ENCODE measurements around the gene MTMR6. TPM values are rescaled to one million over a fixed set of nuclear protein-coding genes. Genes with fewer than 3 reads are reported as not detected.
A peak's percentile ranks its signal among the peaks of the same experiment; 100 is the strongest.

MTMR6 gene
- total RNA-seq, 1 experiment from 2014 or later: 24.0 TPM

DNA sequence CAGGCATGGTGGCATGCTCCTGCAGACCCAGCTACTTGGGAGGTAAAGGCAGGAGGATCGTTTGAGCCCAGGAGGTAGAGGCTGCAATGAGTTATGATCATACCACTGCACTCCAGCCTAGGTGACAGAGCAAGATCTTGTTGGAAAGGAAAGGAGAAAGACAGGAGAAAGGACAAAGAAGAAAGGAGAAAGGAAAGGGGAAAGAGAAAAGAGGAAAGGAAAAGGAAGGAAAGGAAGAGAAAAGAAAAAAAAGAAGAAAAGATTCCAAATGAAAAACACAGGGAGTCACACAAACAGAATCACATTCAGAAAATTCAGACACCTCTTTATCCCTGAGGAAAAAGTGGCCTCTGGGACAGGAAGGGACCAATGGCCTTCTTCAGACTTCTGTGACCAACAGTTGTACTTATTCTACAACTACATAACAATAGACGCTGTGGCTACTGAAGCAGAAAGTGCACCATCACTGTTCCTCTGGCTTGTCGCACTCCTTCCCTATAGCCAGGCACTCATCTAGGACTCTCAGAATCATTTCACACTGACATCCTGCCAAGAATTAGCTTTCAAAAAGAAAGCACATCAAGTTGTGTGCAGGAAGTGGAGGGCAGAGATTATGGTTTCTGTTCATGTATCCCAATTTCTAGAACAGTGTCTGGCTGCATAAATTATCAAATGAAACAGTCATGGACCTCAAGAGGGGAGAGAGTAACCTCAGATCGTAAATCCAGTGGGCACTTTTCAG, 5.9 kb downstream of the MTMR6 start:
- DNase-seq (ENCODE audit: extremely low read depth, low read depth): no peak

DNA sequence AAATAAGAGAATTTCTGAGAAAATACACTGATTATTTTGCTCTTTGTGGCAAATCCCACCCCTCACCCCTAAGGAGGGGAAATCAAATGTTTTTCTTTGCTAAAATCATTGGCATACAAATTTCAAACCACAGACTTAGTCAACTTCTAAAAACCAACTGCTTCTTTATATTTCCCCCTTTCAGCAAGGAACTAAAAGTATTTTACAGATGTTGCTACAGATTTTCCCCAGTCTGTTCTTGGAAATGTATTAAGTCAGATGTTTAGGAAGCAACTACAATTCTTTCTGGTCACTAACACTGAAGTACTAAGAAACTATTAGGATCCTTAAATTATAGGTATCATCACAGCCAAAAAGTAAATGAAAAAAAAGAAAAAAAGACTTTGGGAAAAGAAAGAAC, 6.9 kb downstream of the MTMR6 start:
- DNase-seq (ENCODE audit: extremely low read depth, low read depth): no peak

DNA sequence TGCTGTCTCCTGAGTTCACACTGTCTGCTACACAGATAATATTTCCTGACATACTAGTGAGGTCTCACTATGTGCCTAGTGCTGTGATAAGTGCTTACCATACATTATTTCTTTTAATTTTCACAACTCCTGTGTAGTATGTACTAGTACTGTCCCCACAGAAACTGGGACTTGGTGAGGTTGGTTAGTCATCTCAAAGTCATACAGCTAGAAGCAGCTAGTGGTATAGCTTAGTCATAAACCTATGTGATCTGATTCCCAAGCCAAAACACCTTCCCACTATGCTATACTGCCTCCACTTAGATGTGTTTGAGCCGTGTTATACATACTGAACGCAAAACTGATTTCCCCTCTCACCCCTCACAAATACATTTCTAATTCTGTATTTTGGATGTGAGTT, 10.5 kb downstream of the MTMR6 start:
- DNase-seq (ENCODE audit: extremely low read depth, low read depth): no peak

DNA sequence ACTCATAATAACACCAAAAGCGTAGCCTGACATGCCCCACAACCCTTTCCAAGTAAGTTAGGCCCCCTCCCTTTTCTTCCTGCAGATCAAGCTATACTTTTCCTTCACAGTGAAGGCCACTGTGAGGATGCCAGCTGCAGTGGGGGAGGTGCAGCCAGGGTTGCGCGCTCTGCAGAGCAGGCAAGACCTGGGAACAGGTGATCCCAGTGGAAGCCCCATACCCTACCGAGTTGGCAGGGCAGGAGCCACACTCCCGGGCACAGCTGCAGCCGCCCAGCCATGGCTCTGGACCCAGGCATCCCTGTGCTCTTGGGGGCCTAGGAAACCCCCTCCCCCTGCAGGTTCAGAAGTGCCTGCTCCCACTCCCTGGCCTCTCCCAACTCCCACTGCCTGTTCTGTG, 18.7 kb downstream of the MTMR6 start:
- no peak for DNase-seq (ENCODE audit: extremely low read depth, low read depth)

DNA sequence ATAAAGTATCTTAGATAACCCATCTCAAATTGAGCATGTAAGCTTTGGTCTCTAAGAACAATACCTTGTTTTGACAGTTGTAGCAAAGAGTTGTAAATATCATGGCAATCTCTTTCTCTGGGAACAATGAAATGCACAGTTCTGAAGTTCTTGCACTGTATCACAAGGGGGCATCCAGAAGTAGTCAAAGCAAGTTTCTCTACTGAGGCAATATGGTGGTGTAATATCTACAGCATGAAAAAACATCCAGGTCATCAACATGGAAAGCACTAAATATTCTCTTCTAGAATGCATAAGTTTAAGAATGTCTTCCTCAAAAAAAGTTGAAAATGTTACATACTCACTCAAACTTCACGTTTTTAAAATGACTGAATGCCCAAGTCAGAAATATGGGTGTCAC, 19.6 kb downstream of the MTMR6 start:
- no peak for DNase-seq (ENCODE audit: extremely low read depth, low read depth)

DNA sequence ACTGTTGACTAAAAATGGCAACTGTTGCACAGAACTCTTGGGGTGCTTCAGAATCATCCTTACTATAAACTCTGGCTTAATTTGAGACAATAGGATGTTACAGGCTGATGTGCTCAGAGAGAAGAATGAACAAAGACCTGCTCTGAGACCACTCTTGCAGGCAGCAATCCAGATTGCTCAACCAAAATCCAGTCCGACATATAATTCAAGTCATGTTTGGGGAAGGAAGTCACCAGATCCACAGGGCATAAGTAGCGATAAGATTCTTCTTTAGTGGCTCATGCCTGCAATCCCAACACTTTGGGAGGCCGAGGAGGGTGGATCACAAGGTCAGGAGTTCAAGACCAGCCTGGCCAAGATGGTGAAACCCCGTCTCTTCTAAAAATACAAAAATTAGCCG, 20.6 kb downstream of the MTMR6 start:
- no peak for DNase-seq (ENCODE audit: extremely low read depth, low read depth)

DNA sequence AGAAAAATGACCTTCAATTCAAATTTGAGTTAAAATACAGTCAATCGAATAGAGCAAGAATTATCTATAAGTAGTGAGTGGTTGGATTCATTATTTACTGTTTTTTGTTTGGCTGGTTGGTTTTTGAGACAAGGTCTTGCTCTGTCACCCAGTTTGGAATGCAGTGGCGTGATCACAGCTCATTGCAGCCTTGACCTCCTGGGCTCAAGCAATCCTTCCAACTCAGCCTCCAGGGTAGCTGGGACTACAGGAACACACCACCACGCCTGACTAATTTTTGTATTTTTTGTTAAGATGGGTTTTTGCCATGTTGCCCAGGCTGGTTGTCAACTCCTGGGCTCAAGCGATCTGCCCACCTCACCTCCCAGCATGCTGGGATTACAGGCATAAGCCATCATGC, 25.0 kb downstream of the MTMR6 start:
- no peak for DNase-seq (ENCODE audit: extremely low read depth, low read depth)

DNA sequence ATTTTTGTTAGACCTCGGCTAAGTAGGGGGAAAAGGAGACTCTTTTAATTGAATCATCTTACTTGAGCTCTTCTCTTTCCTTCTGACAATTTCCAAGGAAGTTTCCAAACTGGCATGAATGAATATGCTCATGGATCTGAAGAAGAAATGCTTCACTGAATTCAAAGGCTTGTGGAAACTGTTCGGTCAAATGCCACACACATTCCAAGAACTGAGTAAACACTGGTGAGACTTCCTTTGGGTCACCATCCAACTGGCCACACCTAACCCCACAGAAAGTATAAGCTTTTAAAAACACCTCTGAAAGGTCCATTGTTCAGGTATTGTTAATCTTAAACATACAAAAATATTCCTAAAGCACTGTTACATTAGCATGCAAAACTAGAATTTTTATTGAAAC, 33.6 kb downstream of the MTMR6 start:
- peak; percentile 5 for DNase-seq (ENCODE audit: extremely low read depth, low read depth)

DNA sequence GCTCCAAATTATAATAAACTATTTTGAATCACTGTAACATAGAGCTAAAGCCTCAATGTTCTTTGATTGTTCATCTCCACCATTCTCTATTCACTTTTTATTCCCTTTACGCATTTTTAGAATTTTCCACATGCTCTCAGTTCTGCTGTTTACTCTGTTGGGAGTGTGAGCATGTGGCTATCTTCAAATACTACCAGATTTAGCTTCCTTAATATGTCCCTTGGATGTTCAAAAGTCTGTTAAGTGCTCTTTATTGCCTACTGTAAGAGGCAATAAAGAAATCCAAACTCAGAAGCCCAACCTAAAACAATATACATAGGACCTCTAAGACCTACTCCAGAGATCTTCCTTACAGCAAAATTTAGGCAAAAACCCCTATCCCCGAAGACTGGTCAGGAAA, 34.5 kb downstream of the MTMR6 start:
- DNase-seq (ENCODE audit: extremely low read depth, low read depth): no peak

DNA sequence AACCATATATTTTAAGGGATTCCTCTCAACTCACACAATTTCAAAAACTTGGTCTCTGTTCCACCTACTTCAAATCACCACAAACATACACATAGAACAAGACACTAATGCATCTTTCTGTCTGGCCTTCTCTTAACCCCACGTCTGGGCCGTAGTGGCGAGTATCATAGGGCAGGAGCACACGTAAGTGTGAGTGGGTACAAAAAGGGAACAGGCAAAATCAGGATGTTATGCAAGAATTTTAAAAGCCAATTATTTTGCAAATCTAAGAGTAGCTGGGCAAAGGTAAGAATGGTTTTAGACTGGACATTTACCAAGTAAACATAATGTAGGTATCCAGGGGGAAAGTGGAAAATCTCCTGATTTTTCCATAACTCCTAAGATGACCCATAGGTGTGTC, 35.1 kb downstream of the MTMR6 start:
- no peak for DNase-seq (ENCODE audit: extremely low read depth, low read depth)

DNA sequence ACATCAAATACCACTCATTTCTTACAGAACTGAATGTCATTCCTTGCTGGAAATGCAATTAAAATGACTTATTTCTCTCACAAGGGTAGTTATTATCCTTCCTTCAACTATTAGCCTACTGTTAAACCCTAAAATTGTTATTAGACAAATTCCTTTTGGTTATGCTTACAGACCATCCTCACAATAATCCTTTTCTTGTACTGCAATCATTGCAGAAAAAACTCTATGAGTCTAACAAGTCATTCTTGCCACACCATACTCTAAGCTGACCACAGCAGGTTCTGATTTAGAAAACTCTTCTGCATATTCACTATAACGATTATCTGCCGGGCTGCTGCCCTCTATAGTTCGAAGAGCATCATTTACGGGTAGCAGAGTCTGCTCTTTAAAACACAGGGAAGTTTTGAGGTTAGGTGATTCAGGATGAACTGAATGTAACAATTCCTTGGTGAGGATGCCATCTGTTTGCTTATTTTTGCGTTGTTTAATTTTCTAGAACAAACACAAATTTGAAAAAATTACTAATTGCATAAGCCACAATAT, 38.2 kb downstream of the MTMR6 start:
- DNase-seq (ENCODE audit: extremely low read depth, low read depth): peak; percentile 16

DNA sequence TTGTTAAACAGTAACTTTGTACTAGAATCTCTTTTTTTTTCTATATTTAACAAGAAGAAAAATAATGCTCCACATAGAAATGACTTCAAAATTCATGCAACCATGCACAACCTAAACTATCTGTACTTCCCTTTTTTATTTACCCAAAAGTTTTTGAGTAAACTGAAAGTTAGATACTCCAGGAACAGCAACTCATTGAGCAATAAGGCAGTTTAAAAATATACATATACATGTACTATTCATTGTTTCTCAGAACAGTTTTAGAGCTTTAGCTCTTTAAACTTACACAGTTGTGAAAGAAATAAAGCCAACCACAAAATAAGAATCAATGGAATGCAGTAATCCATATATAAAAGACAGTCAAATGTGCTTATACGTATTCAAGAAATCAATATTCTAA, 39.2 kb downstream of the MTMR6 start:
- DNase-seq (ENCODE audit: extremely low read depth, low read depth): no peak

DNA sequence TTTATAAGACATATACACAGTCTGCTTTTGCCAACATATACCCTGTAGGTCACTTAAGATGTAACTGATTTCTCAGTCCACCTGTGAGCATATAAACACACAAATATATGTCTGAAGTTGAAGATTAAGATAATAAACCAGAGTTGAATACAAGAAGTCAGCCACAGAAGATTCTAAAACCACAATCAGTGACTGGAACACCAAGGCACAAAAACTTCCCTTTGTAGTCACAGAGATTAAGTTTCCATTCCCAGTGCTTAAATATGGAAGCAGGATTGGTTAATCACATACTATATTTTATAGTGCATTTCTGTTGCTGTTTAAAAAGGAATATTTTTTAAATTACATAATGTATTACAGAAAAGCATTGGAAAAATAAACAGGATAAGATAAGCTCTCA, 39.9 kb downstream of the MTMR6 start:
- no peak for DNase-seq (ENCODE audit: extremely low read depth, low read depth)

DNA sequence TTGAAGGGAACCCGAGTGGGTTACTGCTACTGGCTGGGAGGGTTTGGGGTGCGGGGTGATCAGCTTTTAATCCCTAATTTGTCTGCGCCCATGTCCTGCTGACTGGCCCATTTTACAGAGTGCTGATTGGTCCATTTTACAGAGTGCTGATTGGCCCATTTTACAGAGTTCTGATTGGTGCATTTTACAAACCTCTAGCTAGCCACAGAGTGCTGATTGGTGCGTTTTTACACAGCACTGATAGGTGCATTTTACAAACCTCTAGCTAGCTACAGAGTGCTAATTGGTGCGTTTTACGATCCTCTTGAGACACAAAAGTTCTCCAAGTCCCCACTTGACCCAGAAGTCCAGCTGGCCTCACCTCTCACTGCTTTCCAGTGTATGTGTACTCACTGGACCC, 43.2 kb downstream of the MTMR6 start:
- no peak for DNase-seq (ENCODE audit: extremely low read depth, low read depth)

DNA sequence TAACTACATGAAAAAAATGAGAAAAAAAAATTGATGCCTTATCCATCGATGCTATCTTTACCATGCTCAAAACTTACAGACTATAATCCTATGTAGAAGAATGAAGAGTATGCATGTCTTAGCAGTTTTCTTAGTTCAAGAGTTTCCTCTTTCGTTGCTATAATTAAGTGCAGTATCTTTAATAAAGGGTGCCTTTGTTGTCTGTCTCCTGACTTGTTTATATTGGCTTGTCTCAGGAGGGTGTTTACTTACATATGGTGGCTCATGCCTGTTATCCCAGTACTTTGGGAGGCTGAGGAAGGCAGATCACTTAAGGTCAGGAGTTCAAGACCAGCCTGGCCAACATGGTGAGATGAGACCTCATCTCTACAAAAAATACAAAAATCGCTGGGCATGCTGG, 44.3 kb downstream of the MTMR6 start:
- DNase-seq (ENCODE audit: extremely low read depth, low read depth): no peak

DNA sequence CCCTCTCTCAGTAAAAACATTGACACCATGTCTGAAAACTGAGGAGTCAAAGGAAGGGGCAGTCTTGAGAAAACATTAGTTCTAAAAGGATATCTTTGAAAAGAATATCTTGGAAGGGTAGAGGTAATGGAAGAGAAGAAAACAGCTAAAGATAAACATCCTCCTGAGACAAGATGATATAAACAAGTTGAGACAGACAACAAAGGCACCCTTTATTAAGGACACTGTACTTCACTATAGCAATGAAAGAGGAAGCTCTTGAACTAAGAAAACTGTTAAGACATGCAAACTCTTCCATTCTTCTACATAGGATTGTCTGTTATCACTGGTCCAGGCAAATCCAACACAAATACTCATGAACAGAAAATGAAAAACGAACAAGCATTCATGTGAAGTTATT, 46.3 kb downstream of the MTMR6 start:
- no peak for DNase-seq (ENCODE audit: extremely low read depth, low read depth)

DNA sequence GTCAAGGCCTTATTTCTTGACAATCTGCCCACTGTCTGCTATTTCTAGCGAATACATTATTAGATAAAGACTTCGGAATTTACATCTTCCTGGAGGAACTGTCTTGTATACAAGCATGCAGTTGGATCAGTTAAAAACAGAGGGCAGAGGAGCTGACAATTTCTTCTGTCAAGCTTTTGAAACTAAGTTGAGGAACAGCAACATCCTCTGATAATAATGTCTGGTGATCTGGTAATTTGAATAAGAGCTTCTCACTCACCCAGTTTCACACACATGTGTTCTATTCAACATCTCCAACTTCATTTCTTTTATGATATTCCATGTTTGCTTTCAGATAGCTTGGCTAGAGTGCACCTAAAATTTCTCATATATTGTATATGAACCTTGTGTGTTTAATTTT, 50.2 kb downstream of the MTMR6 start:
- DNase-seq (ENCODE audit: extremely low read depth, low read depth): no peak

DNA sequence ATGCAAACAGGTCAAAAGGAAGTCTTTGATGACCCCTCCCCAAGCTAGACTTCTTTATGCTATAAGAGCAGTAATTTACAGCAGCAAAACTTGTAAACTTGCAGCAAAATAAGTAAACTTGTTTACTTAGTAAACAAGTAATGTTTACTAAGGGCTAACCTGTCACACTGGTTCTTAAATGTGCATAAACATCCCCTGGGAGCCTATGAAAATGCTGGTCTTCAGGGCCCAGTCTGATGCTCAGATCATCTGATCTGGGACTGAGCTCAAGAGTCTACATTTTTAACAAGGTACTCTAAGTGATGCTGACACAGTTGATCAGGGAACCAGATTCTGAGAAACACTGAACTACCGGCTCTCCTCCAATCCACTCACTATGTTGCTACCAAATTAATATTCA, 53.4 kb downstream of the MTMR6 start:
- DNase-seq (ENCODE audit: extremely low read depth, low read depth): no peak

DNA sequence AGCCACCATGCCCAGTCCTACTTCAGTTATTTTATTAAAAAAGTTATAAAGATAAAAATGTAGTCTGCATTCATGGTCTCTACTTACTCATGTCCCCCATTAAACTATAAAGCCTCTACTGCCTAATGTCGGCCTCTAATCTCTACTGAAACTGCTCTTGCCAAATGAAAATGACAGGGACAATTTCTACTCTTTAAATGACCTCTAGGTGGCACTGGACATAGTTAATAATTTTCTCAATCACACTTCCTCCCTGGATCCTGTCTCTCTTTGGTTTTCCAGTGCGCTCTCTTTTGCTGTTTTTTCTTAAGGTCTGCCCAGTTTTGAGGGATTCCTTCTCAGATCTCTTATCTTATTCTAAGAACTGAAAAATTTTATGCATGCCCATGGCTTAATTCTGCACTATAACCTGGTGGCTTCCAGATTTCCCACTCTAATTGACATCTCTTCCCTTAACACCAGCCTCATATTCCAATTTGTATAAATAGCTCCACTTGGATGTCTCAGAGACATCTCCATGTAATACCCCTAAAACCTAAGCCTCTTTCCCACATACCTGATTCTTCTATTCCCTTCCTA, 54.3 kb downstream of the MTMR6 start:
- peak; percentile 38 for DNase-seq (ENCODE audit: extremely low read depth, low read depth)

DNA sequence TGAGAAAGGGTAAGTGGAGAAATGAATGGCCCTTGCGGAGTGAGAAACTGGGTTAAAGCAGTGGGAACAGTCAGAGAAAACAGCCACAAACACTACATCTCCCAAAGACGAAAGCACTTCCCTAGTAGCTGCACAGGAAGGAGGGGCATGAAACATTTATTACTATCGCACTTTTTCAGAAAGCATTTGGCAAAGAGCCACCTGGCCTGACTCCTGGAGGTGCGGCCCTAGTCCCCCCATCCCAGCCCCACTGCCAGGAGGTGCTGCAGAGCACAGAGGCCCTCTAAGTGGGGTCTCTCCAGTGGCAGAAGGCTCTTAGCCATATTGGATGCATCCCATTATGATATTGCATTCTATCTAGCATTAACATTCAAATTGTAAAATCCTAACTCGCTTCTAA, 55.8 kb downstream of the MTMR6 start:
- DNase-seq (ENCODE audit: extremely low read depth, low read depth): no peak

DNA sequence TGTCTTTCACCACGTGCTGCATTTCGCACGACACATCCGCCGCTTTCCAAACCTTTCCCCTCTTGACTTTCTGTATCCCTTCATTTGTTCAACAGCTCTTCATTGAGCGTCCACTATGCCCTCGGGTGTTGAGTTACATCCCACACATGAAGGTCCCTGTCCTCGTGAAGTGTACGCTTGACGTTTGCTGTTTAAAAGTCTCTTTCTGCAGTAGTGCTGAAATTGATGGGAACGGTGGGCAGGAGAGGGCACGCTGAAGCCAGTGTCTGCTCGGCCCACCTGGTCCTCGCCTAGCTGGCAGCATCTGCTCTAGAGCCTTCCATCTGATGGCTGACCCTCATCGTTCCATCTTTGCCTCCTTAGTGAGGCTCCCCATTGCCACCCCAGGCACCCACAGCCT, 59.6 kb downstream of the MTMR6 start:
- DNase-seq (ENCODE audit: extremely low read depth, low read depth): no peak

DNA sequence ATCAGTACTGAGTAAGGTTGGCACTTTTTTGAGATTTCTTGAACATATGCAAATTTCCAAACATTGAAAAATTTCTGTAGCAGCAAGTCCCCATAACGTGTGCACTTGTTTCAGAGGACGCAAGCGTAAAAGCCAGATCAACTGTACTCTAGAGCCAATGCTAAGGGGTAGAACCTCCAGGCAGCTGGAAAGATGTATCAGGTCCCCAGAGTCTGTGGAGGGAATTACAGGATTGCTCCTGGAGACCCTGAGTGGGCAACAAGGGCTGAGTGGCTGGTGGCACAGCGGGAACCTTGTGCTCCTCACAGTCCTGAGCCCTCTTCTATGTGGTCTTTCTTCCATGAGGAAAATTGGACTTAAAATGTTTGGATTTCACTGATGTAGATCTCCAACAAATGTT, 61.3 kb downstream of the MTMR6 start:
- DNase-seq (ENCODE audit: extremely low read depth, low read depth): no peak

DNA sequence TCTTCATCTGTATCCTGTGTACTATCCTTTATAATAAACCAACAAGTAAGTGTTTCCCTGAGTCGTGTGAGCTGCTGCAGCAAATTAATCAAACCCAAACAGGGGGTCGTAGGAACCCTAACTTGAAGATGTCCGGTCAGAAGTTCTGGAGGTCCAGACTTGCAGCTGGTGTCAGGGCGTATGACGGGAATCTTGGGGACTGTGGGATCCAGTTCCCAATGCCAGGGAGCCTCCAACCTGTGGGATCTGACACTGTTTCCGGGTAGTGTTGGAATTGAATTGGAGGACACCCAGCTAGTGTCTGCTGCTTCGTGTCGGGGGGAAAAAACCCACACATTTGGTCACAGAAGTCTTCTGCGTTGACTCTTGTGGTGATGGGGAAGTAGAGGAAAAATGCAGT, 63.1 kb downstream of the MTMR6 start:
- no peak for DNase-seq (ENCODE audit: extremely low read depth, low read depth)

Data from NCI-H460 (cell line).